Calu3 (cell line): Measurements from ENCODE around the gene CD8A. TPM values are rescaled to one million over a fixed set of nuclear protein-coding genes. Genes with fewer than 3 reads are reported as not detected.

Experiments
- BruUV-seq: library from RNA; stranded (reverse); fragments of 400-500 nt; replicated peaks from 2 replicates; lab custom pipeline; 2021; lab: Mats Ljungman, UMichigan
- CTCF ChIA-PET: fragments of 300-600 bp; sonication (Branson Sonifier 250); formaldehyde crosslinking; loops from one replicate; lab custom pipeline; 2022; ENCODE audit warnings: antibody characterized with exemption; lab: Charles Lee
- DNase-seq: peaks from one replicate; pipeline ENCODE4 v3.0.0; 2022
- H3K27ac Mint-ChIP-seq: one replicate; pipeline ENCODE4 v1.8.0; 2022; ENCODE audit warnings: mixed read lengths; ENCODE audit not compliant: unreplicated experiment
- H3K27me3 Mint-ChIP-seq: one replicate; pipeline ENCODE4 v1.8.0; 2022; ENCODE audit warnings: mixed read lengths; ENCODE audit not compliant: unreplicated experiment
- H3K36me3 Mint-ChIP-seq: one replicate; pipeline ENCODE4 v1.8.0; 2022; ENCODE audit warnings: mild to moderate bottlenecking, moderate library complexity, mixed read lengths; ENCODE audit not compliant: insufficient read depth, unreplicated experiment
- H3K4me1 Mint-ChIP-seq: one replicate; pipeline ENCODE4 v1.8.0; 2022; ENCODE audit warnings: mild to moderate bottlenecking, low read depth, mixed read lengths; ENCODE audit not compliant: unreplicated experiment
- H3K4me3 Mint-ChIP-seq: one replicate; pipeline ENCODE4 v1.8.0; 2022; ENCODE audit warnings: mild to moderate bottlenecking, low read depth, moderate library complexity, mixed read lengths; ENCODE audit not compliant: unreplicated experiment
- H3K9me3 Mint-ChIP-seq: one replicate; pipeline ENCODE4 v1.8.0; 2022; ENCODE audit warnings: low read depth, mixed read lengths; ENCODE audit not compliant: unreplicated experiment
- CTCF ChIP-seq: fragments of 200-600 bp; IDR thresholded peaks from one replicate; pipeline ENCODE4 v1.8.0; 2022; ENCODE audit warnings: antibody characterized with exemption; ENCODE audit not compliant: unreplicated experiment
- intact Hi-C: fragments of 100-400 bp; cut with micrococcal nuclease; formaldehyde crosslinking; loops from one replicate; pipeline ENCODE4 v1.10.0; 2022; ENCODE audit not compliant: unreplicated experiment
- total RNA-seq: library from RNA; stranded (reverse); gene quantifications from 2 replicates; pipeline ENCODE4 v1.2.3, GENCODE V29; 2022

The CD8A gene
- total RNA-seq, 1 experiment from 2014 or later = 0.31 TPM

GRCh38 chr2:86765310-86765695 is 25.4 kb downstream of the CD8A start:
- Mint-ChIP-seq H3K27me3 (no peaks in the 10 kb centered on the region), H3K9me3 (no peaks in the 10 kb centered on the region), H3K4me1 (no peaks in the 10 kb centered on the region), H3K4me3 (no peak overlapping the region), H3K36me3 (peaks cover 22% of the 10 kb centered on the region), H3K27ac (no peak overlapping the region)
- no TSS peak for BruUV-seq
- no peak for TF ChIP-seq CTCF
- intact Hi-C loops = loop anchor here (2.0 kb wide), 1 partner anchor 43 kb away; no protein-coding TSS in a partner anchor
- CTCF ChIA-PET = no interaction called here
- no peak for DNase-seq

- intact Hi-C loops = loop anchor here (1.0 to 2.0 kb wide), 2 partner anchors 9 to 44 kb away; no protein-coding TSS in a partner anchor
- DNase-seq = peak; percentile 30
- Mint-ChIP-seq H3K27ac (no peak overlapping the region), H3K4me3 (no peak overlapping the region), H3K9me3 (no peaks in the 10 kb centered on the region), H3K36me3 (peaks cover 23% of the 10 kb centered on the region), H3K27me3 (no peaks in the 10 kb centered on the region), H3K4me1 (no peaks in the 10 kb centered on the region)
- no peak for TF ChIP-seq CTCF
- no TSS peak for BruUV-seq
- CTCF ChIA-PET = no interaction called here
Measured at GRCh38 chr2:86764661-86765309, 25.9 kb downstream of the CD8A start.

GRCh38 chr2:86760371-86760770 is 30.3 kb downstream of the CD8A start:
- CTCF ChIA-PET = no interaction called here
- no TSS peak for BruUV-seq
- intact Hi-C loops = no loop called here

GRCh38 chr2:86758405-86758804 is 32.3 kb downstream of the CD8A start:
- TF ChIP-seq CTCF = no peak
- H3K36me3 Mint-ChIP-seq = peaks cover 28% of the 10 kb centered on the region
- H3K9me3 Mint-ChIP-seq = no peaks in the 10 kb centered on the region
- H3K4me3 Mint-ChIP-seq = no peak overlapping the region
- BruUV-seq = no TSS peak
- H3K27ac Mint-ChIP-seq = no peak overlapping the region
- DNase-seq = no peak
- no peaks in the 10 kb centered on the region for H3K27me3 Mint-ChIP-seq
- CTCF ChIA-PET = no interaction called here
- no peaks in the 10 kb centered on the region for H3K4me1 Mint-ChIP-seq
- intact Hi-C loops = loop anchor here (5.0 kb wide), 1 partner anchor 51 kb away; no protein-coding TSS in a partner anchor

More at GRCh38 chr2:86760371-86760770, 30.3 kb downstream of the CD8A start:
- Mint-ChIP-seq H3K4me1 (no peaks in the 10 kb centered on the region), H3K36me3 (peaks cover 13% of the 10 kb centered on the region), H3K27ac (no peak overlapping the region), H3K27me3 (no peaks in the 10 kb centered on the region), H3K4me3 (no peak overlapping the region), H3K9me3 (no peaks in the 10 kb centered on the region)
- DNase-seq = no peak
- TF ChIP-seq CTCF = no peak
